ENCODE data around the gene PEMT.

PEMT gene

GRCh38 chr17:17555151-17555550 lies 36.4 kb downstream of the PEMT start:
- Histone ChIP-seq H3K36me3 (ENCODE audit: control insufficient read depth, insufficient read depth, low read length) (no peaks in the 10 kb centered on the region), H3K4me1 (ENCODE audit: control insufficient read depth, insufficient read depth, low read length) (peaks cover 21% of the 10 kb centered on the region), H3K9me3 (ENCODE audit: control insufficient read depth, low read length) (no peaks in the 10 kb centered on the region), H3K9ac (ENCODE audit: low read length) (no peak overlapping the region), H3K4me3 (ENCODE audit: low read length) (no peak overlapping the region), H3K27me3 (ENCODE audit: control insufficient read depth, insufficient read depth, low read length) (no peaks in the 10 kb centered on the region)

GRCh38 chr17:17554266-17554665 lies 37.2 kb downstream of the PEMT start:
- no peak overlapping the region for H3K9ac ChIP-seq (ENCODE audit: low read length)
- H3K27me3 ChIP-seq (ENCODE audit: control insufficient read depth, insufficient read depth, low read length) = no peaks in the 10 kb centered on the region
- H3K36me3 ChIP-seq (ENCODE audit: control insufficient read depth, insufficient read depth, low read length) = no peaks in the 10 kb centered on the region
- H3K4me3 ChIP-seq (ENCODE audit: low read length) = no peak overlapping the region
- no peaks in the 10 kb centered on the region for H3K9me3 ChIP-seq (ENCODE audit: control insufficient read depth, low read length)
- peaks cover 17% of the 10 kb centered on the region for H3K4me1 ChIP-seq (ENCODE audit: control insufficient read depth, insufficient read depth, low read length)

GRCh38 chr17:17553217-17554195 lies 38.0 kb downstream of the PEMT start:
- H3K4me3 ChIP-seq (ENCODE audit: low read length) = no peak overlapping the region
- no peaks in the 10 kb centered on the region for H3K9me3 ChIP-seq (ENCODE audit: control insufficient read depth, low read length)
- no peaks in the 10 kb centered on the region for H3K36me3 ChIP-seq (ENCODE audit: control insufficient read depth, insufficient read depth, low read length)
- H3K9ac ChIP-seq (ENCODE audit: low read length) = no peak overlapping the region
- H3K27me3 ChIP-seq (ENCODE audit: control insufficient read depth, insufficient read depth, low read length) = no peaks in the 10 kb centered on the region
- peaks cover 17% of the 10 kb centered on the region for H3K4me1 ChIP-seq (ENCODE audit: control insufficient read depth, insufficient read depth, low read length)

GRCh38 chr17:17552351-17553216 lies 38.9 kb downstream of the PEMT start:
- no peak overlapping the region for H3K4me3 ChIP-seq (ENCODE audit: low read length)
- H3K4me1 ChIP-seq (ENCODE audit: control insufficient read depth, insufficient read depth, low read length) = peaks cover 13% of the 10 kb centered on the region
- H3K36me3 ChIP-seq (ENCODE audit: control insufficient read depth, insufficient read depth, low read length) = no peaks in the 10 kb centered on the region
- no peaks in the 10 kb centered on the region for H3K9me3 ChIP-seq (ENCODE audit: control insufficient read depth, low read length)
- no peaks in the 10 kb centered on the region for H3K27me3 ChIP-seq (ENCODE audit: control insufficient read depth, insufficient read depth, low read length)
- H3K9ac ChIP-seq (ENCODE audit: low read length) = no peak overlapping the region

GRCh38 chr17:17551361-17551760 lies 40.1 kb downstream of the PEMT start:
- Histone ChIP-seq H3K9me3 (ENCODE audit: control insufficient read depth, low read length) (no peaks in the 10 kb centered on the region), H3K4me3 (ENCODE audit: low read length) (no peak overlapping the region), H3K36me3 (ENCODE audit: control insufficient read depth, insufficient read depth, low read length) (no peaks in the 10 kb centered on the region), H3K4me1 (ENCODE audit: control insufficient read depth, insufficient read depth, low read length) (peaks cover 14% of the 10 kb centered on the region), H3K9ac (ENCODE audit: low read length) (no peak overlapping the region), H3K27me3 (ENCODE audit: control insufficient read depth, insufficient read depth, low read length) (no peaks in the 10 kb centered on the region)

GRCh38 chr17:17549732-17550366 lies 41.7 kb downstream of the PEMT start:
- H3K9me3 ChIP-seq (ENCODE audit: control insufficient read depth, low read length) = no peaks in the 10 kb centered on the region
- H3K4me3 ChIP-seq (ENCODE audit: low read length) = no peak overlapping the region
- H3K27me3 ChIP-seq (ENCODE audit: control insufficient read depth, insufficient read depth, low read length) = no peaks in the 10 kb centered on the region
- H3K4me1 ChIP-seq (ENCODE audit: control insufficient read depth, insufficient read depth, low read length) = peaks cover 14% of the 10 kb centered on the region
- no peaks in the 10 kb centered on the region for H3K36me3 ChIP-seq (ENCODE audit: control insufficient read depth, insufficient read depth, low read length)
- H3K9ac ChIP-seq (ENCODE audit: low read length) = no peak overlapping the region

GRCh38 chr17:17548044-17548443 lies 43.5 kb downstream of the PEMT start:
- Histone ChIP-seq H3K27me3 (ENCODE audit: control insufficient read depth, insufficient read depth, low read length) (no peaks in the 10 kb centered on the region), H3K36me3 (ENCODE audit: control insufficient read depth, insufficient read depth, low read length) (no peaks in the 10 kb centered on the region), H3K4me3 (ENCODE audit: low read length) (no peak overlapping the region), H3K4me1 (ENCODE audit: control insufficient read depth, insufficient read depth, low read length) (peaks cover 14% of the 10 kb centered on the region), H3K9ac (ENCODE audit: low read length) (no peak overlapping the region), H3K9me3 (ENCODE audit: control insufficient read depth, low read length) (no peaks in the 10 kb centered on the region)

GRCh38 chr17:17547210-17547764 lies 44.2 kb downstream of the PEMT start:
- Histone ChIP-seq H3K9me3 (ENCODE audit: control insufficient read depth, low read length) (no peaks in the 10 kb centered on the region), H3K4me3 (ENCODE audit: low read length) (no peak overlapping the region), H3K9ac (ENCODE audit: low read length) (no peak overlapping the region), H3K36me3 (ENCODE audit: control insufficient read depth, insufficient read depth, low read length) (no peaks in the 10 kb centered on the region), H3K27me3 (ENCODE audit: control insufficient read depth, insufficient read depth, low read length) (no peaks in the 10 kb centered on the region), H3K4me1 (ENCODE audit: control insufficient read depth, insufficient read depth, low read length) (peaks cover 14% of the 10 kb centered on the region)

GRCh38 chr17:17546399-17547185 lies 44.9 kb downstream of the PEMT start:
- Histone ChIP-seq H3K4me1 (ENCODE audit: control insufficient read depth, insufficient read depth, low read length) (peaks cover 14% of the 10 kb centered on the region), H3K9me3 (ENCODE audit: control insufficient read depth, low read length) (no peaks in the 10 kb centered on the region), H3K9ac (ENCODE audit: low read length) (no peak overlapping the region), H3K27me3 (ENCODE audit: control insufficient read depth, insufficient read depth, low read length) (no peaks in the 10 kb centered on the region), H3K36me3 (ENCODE audit: control insufficient read depth, insufficient read depth, low read length) (no peaks in the 10 kb centered on the region), H3K4me3 (ENCODE audit: low read length) (no peak overlapping the region)

GRCh38 chr17:17545984-17546383 lies 45.5 kb downstream of the PEMT start:
- Histone ChIP-seq H3K9ac (ENCODE audit: low read length) (no peak overlapping the region), H3K4me1 (ENCODE audit: control insufficient read depth, insufficient read depth, low read length) (peaks cover 13% of the 10 kb centered on the region), H3K9me3 (ENCODE audit: control insufficient read depth, low read length) (no peaks in the 10 kb centered on the region), H3K27me3 (ENCODE audit: control insufficient read depth, insufficient read depth, low read length) (no peaks in the 10 kb centered on the region), H3K4me3 (ENCODE audit: low read length) (no peak overlapping the region), H3K36me3 (ENCODE audit: control insufficient read depth, insufficient read depth, low read length) (no peaks in the 10 kb centered on the region)

Measured in mucosa of stomach (tissue), 1 donor.